NT2/D1 (cell line): Measurements from ENCODE around the gene DMD.
"Not testable (repeated sequence)": the region's sequence is repeated elsewhere in the genome, so short reads cannot be mapped to it uniquely, and the experiment has no call there.

Experiments used
- DNase-seq: peaks from one replicate; pipeline ENCODE4 v3.0.0-alpha.2; 2011; ENCODE audit warnings: low read depth, low spot score
- H3K27me3 ChIP-seq: 2 replicates; pipeline ENCODE4 v1.6.0; 2011; ENCODE audit warnings: mild to moderate bottlenecking; ENCODE audit not compliant: insufficient read length, insufficient read depth
- H3K36me3 ChIP-seq: 2 replicates; pipeline ENCODE4 v1.6.1; 2011; ENCODE audit warnings: mild to moderate bottlenecking, low read length, mixed read lengths; ENCODE audit not compliant: insufficient read depth, insufficient read length
- H3K4me1 ChIP-seq: 2 replicates; pipeline ENCODE4 v1.5.1; 2011; ENCODE audit not compliant: insufficient read depth, insufficient read length
- H3K4me3 ChIP-seq: 2 replicates; pipeline ENCODE4 v1.5.1; 2011; ENCODE audit warnings: low read depth; ENCODE audit not compliant: insufficient read length
- H3K9ac ChIP-seq: 2 replicates; pipeline ENCODE4 v1.6.0; 2011; ENCODE audit warnings: low read depth; ENCODE audit not compliant: insufficient read length
- H3K9me3 ChIP-seq: 2 replicates; pipeline ENCODE4 v1.5.1; 2011; ENCODE audit warnings: mild to moderate bottlenecking, low read length; ENCODE audit not compliant: insufficient read depth
- SUZ12 ChIP-seq: IDR thresholded peaks from 2 replicates; pipeline ENCODE4 v1.6.1; 2011; ENCODE audit not compliant: insufficient read length, insufficient read depth; ENCODE audit errors: extremely low read depth
- YY1 ChIP-seq: IDR thresholded peaks from 2 replicates; pipeline ENCODE4 v1.6.1; 2011; ENCODE audit not compliant: insufficient read length, insufficient read depth
- ZNF274 ChIP-seq: IDR thresholded peaks from 2 replicates; pipeline ENCODE4 v1.6.1; 2011; ENCODE audit warnings: mild to moderate bottlenecking, low read depth, low read length

The DMD gene

DNA sequence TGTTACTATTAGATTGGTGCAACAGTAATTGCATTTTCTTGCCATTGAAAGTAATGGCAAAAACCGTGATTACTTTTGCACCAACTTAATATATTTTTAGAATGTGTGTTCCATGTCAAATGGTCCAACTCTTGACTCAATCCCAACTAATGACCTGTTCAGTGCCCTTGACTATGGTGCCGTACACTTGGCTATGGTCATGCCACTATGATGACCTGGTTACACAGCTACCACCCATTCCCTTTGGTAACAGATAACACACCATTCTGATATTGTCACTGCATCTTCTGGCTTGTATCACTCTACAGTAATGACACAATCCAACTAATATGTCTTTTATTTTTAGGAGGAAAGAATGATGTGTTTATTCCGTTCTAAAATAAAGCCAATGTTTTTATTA, 469.4 kb downstream of the DMD start:
- H3K27me3 ChIP-seq = no peaks in the 10 kb centered on the region
- H3K4me1 ChIP-seq = no peaks in the 10 kb centered on the region
- no peaks in the 10 kb centered on the region for H3K36me3 ChIP-seq
- H3K4me3 ChIP-seq = no peak overlapping the region
- H3K9me3 ChIP-seq = no peaks in the 10 kb centered on the region
- no peak for TF ChIP-seq ZNF274
- no peak for TF ChIP-seq SUZ12
- TF ChIP-seq YY1 = no peak
- no peak for DNase-seq
- H3K9ac ChIP-seq = no peak overlapping the region

DNA sequence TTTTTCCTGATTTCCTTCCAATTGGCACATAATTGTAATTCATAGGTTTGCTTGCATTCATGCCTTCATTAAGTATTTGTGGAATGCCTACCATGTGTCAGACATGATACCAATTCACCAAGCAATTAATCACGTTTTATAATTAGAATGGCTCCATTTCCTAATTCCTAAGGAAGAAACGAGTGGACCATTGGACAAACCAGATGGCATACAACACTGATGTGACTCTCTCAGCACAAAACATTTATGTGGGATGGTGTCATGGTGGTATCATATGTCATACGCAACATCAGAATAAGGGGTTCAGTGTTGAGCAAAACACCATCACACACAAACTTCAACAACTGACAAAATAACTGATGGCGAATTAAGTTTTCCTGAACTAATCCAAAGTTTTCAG, 502.8 kb downstream of the DMD start:
- Histone ChIP-seq H3K4me1 (no peaks in the 10 kb centered on the region), H3K27me3 (no peaks in the 10 kb centered on the region), H3K9me3 (no peaks in the 10 kb centered on the region), H3K36me3 (no peaks in the 10 kb centered on the region), H3K4me3 (no peak overlapping the region), H3K9ac (no peak overlapping the region)
- DNase-seq = no peak
- no peak for TF ChIP-seq YY1
- TF ChIP-seq ZNF274 = no peak
- no peak for TF ChIP-seq SUZ12

DNA sequence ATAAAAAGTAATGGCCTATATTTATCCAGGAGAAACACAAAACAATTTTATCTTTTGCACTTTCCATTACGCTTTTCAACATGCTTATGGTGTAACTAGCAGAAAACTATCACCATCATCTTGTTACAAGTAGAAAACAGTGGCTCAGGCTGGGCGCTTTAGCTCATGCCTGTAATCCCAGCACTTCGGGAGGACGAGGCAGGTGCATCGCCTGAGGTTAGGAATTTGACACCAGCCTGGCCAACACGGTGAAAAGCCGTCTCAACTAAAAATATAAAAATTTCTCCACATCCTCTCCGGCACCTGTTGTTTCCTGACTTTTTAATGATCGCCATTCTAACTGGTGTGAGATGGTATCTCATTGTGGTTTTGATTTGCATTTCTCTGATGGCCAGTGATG, 506.0 kb downstream of the DMD start:
- not testable (repeated sequence) for H3K9me3 ChIP-seq, H3K36me3 ChIP-seq, H3K4me1 ChIP-seq, DNase-seq, H3K4me3 ChIP-seq, H3K9ac ChIP-seq, H3K27me3 ChIP-seq

DNA sequence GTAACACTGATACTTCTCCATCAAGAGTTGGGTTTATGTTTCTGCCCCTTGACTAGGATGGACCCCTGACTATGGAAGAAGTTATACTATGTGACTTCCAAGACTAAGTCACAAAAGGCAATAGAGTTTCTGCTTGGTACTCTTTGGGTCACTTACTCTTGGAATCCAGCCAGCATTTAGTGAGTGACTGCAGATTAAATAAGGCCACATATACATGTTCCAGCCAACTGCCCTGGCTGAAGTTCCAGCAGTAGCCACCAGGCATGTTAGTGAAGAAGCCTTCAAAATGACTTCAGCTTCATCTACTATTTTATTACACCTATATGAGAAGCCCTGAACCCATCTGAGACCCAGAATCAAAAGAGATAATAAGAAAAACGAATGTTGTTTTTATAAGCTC, 524.0 kb downstream of the DMD start:
- TF ChIP-seq ZNF274 = no peak
- TF ChIP-seq YY1 = no peak
- no peak for TF ChIP-seq SUZ12
- H3K4me3 ChIP-seq = no peak overlapping the region
- H3K4me1 ChIP-seq = no peaks in the 10 kb centered on the region
- H3K9ac ChIP-seq = no peak overlapping the region
- no peaks in the 10 kb centered on the region for H3K9me3 ChIP-seq
- H3K36me3 ChIP-seq = no peaks in the 10 kb centered on the region
- no peaks in the 10 kb centered on the region for H3K27me3 ChIP-seq
- no peak for DNase-seq

DNA sequence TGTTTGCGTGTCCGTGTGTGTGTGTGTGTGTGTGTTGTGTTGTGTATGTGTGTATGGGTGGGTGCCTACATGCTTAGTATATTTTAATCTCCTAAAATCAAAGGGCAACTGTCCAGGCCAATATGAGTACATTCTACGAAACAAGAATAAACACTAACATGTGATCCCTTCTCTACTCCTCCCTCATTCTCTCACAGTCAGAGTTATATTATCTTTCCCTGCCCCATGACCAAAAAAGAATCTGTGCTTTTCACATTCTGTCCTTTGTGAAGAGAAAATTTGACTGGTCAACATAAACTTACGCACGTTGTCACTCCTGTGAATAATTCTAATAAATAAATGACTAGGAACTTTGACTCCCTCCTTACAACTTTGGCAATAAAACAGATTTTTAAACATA, 532.9 kb downstream of the DMD start:
- Histone ChIP-seq H3K4me3 (no peak overlapping the region), H3K9ac (no peak overlapping the region), H3K36me3 (no peaks in the 10 kb centered on the region), H3K27me3 (no peaks in the 10 kb centered on the region), H3K9me3 (no peaks in the 10 kb centered on the region), H3K4me1 (no peaks in the 10 kb centered on the region)
- TF ChIP-seq ZNF274 (no peak), SUZ12 (no peak), YY1 (no peak)
- DNase-seq = no peak

DNA sequence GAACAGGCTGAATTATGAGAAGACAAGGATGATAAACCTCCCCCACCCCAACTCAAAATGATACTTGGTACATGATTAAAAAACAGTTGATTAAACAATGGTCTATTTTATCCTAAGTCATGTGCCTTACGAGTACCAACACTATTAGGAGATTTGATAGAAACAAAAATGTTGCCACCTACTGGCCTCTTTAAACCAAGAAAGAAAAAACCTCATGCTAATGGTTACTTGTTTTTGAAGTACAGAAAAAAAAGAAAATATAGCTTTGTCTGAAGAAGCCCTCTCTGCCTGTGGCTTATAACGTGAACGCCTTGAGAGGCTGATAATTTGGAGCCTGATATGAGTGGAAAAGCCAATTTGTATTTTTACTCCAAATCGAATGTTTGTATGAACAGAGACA, 538.2 kb downstream of the DMD start:
- DNase-seq = peak; percentile 9
- TF ChIP-seq SUZ12 (no peak), ZNF274 (no peak), YY1 (no peak)
- Histone ChIP-seq H3K4me1 (no peaks in the 10 kb centered on the region), H3K9ac (no peak overlapping the region), H3K36me3 (no peaks in the 10 kb centered on the region), H3K4me3 (no peak overlapping the region), H3K27me3 (no peaks in the 10 kb centered on the region), H3K9me3 (no peaks in the 10 kb centered on the region)

DNA sequence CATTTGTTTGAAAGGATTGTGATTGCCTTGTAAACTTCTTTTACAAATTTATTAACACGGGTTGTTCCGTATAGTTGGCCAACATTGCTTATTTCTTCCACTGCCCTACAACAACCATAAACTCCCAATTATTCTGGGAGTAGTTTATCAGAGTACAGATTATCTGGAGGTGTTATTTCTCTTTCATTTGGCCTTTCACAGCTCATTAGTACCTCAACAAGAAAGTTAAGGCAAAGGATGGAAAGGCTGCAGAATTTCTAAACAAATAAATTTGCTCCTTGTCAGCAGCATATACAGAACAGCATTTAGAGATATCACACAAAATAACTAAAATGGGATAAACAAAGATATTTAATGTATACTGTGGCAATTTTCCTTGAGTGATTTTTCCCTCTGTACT, 548.8 kb downstream of the DMD start:
- no peak for DNase-seq
- Histone ChIP-seq H3K4me1 (no peaks in the 10 kb centered on the region), H3K27me3 (no peaks in the 10 kb centered on the region), H3K9ac (no peak overlapping the region), H3K4me3 (no peak overlapping the region), H3K9me3 (no peaks in the 10 kb centered on the region), H3K36me3 (no peaks in the 10 kb centered on the region)
- TF ChIP-seq YY1 (no peak), SUZ12 (no peak), ZNF274 (no peak)

DNA sequence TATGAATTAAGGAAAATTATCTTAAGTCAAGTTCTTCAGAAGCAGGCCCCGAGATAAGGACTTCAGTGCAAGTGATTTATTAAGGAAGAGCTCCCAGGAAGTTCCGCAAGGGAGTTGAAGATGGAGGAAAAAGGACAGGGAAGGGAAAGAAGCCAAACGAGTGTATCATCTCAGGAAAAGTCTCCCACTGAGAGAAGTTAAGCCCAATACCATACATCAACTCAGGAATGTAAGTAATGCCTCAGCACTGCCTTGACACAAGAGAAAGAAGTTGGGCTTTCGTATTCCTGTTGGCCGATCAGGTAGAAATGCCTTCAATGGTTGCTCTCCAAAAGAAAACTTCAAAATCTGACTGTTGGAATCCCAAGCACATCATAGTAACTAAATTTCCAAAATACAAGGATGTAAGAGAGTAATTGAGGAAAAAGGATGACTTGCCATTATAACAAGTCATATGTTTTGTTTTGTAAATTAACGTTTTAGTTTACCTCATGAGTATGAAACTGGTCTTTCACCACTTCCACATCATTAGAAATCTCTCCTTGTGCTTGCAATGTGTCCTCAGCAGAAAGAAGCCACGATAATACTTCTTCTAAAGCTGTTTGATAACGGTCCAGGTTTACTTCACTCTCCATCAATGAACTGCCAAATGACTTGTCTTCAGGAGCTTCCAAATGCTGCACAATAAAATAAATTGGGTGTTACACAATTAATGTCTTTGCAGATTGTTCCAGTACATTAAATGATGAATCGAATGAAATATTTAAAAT, 566.7 kb downstream of the DMD start:
- Histone ChIP-seq H3K4me3 (no peak overlapping the region), H3K9ac (no peak overlapping the region), H3K9me3 (no peaks in the 10 kb centered on the region), H3K4me1 (no peaks in the 10 kb centered on the region), H3K27me3 (no peaks in the 10 kb centered on the region), H3K36me3 (no peaks in the 10 kb centered on the region)
- no peak for TF ChIP-seq SUZ12
- TF ChIP-seq ZNF274 = no peak
- no peak for TF ChIP-seq YY1
- peak; percentile 15 for DNase-seq
